ENCODE data around the gene MESP2.

GRCh38 chr15:89820666-89821611, 44.8 kb downstream of the MESP2 start:
- TF ChIP-seq CTCF (IDR thresholded peaks at IDR 0.05; ENCODE audit: low read length) (no peak), EZH2 (IDR thresholded peaks at IDR 0.05; ENCODE audit: borderline replicate concordance, low read length) (no peak)

Measured in OCI-LY1 (cell line).